AG04449 (cell line): ENCODE results near the gene HSD17B2.

Source experiments
- CTCF ChIA-PET: fragments of 350-600 bp; formaldehyde crosslinking; extraction: SDS; loops from one replicate; lab custom pipeline; 2021; ENCODE audit warnings: antibody characterized with exemption; lab: Yijun Ruan, JAX
- POLR2A ChIA-PET: fragments of 400-600, 350-600 bp; formaldehyde crosslinking; extraction: SDS; loops from one replicate; lab custom pipeline; 2020; ENCODE audit warnings: antibody characterized with exemption, inconsistent platforms; lab: Yijun Ruan, JAX
- DNase-seq: peaks from one replicate; pipeline ENCODE4 v3.0.0-alpha.2; 2010; ENCODE audit warnings: low read depth, low spot score
- H3K4me3 ChIP-seq: 2 replicates; pipeline ENCODE4 v1.5.1; 2011; ENCODE audit warnings: low read depth, mild to moderate bottlenecking, control low read depth, low read length
- CTCF ChIP-seq: IDR thresholded peaks from one replicate; pipeline ENCODE4 v1.5.1; 2011; ENCODE audit warnings: mild to moderate bottlenecking, moderate library complexity, low read length, control low read depth, inconsistent platforms; ENCODE audit not compliant: insufficient read depth; ENCODE audit errors: missing control alignments

The HSD17B2 gene

GRCh38 chr16:82081264-82081663, 46.2 kb downstream of the HSD17B2 start:
- CTCF ChIA-PET: interaction anchor here (2.0 kb wide), 1 partner anchor 20 kb away, joined by 4 read pairs; no protein-coding TSS in a partner anchor
- POLR2A ChIA-PET: no interaction called here

GRCh38 chr16:82082097-82082496, 47.0 kb downstream of the HSD17B2 start:
- no peak for TF ChIP-seq CTCF
- ChIA-PET CTCF (interaction anchor here (2.0 kb wide), 1 partner anchor 21 kb away, joined by 4 read pairs; no protein-coding TSS in a partner anchor), POLR2A (interaction anchor here (0.9 kb wide), 1 partner anchor 9 kb away, joined by 3 read pairs; no protein-coding TSS in a partner anchor)
- no peak overlapping the region for H3K4me3 ChIP-seq
- DNase-seq: no peak

More at GRCh38 chr16:82081264-82081663, 46.2 kb downstream of the HSD17B2 start:
- no peak overlapping the region for H3K4me3 ChIP-seq
- TF ChIP-seq CTCF: no peak
- DNase-seq: no peak

GRCh38 chr16:82082543-82083244, 47.6 kb downstream of the HSD17B2 start:
- ChIA-PET POLR2A (interaction anchor here (0.9 kb wide), 1 partner anchor 9 kb away, joined by 3 read pairs; no protein-coding TSS in a partner anchor), CTCF (interaction anchor here (2.0 kb wide), 1 partner anchor 21 kb away, joined by 4 read pairs; no protein-coding TSS in a partner anchor)
- TF ChIP-seq CTCF: no peak
- no peak overlapping the region for H3K4me3 ChIP-seq
- DNase-seq: no peak

- POLR2A ChIA-PET: no interaction called here
Observed at GRCh38 chr16:82083710-82084353, 48.8 kb downstream of the HSD17B2 start.

GRCh38 chr16:82085011-82085779, 50.1 kb downstream of the HSD17B2 start:
- POLR2A ChIA-PET: no interaction called here
- no peak overlapping the region for H3K4me3 ChIP-seq
- no peak for TF ChIP-seq CTCF
- CTCF ChIA-PET: no interaction called here
- no peak for DNase-seq

More at GRCh38 chr16:82083710-82084353, 48.8 kb downstream of the HSD17B2 start:
- H3K4me3 ChIP-seq: no peak overlapping the region
- no peak for DNase-seq
- CTCF ChIA-PET: no interaction called here
- no peak for TF ChIP-seq CTCF
